PC-3 (cell line): ENCODE data around the gene SGO2. TPM values are rescaled to one million over a fixed set of nuclear protein-coding genes. Genes with fewer than 3 reads are reported as not detected.

Experiments
- ATAC-seq: fragments of 200-7000 bp; cut with Tn5 transposase; 2 replicates; pipeline ENCODE4 v1.9.1; 2020; ENCODE audit warnings: mild to moderate bottlenecking, moderate library complexity
- BruUV-seq: library from RNA; stranded (reverse); fragments of 400-500 nt; replicated peaks from 2 replicates; lab custom pipeline; 2021; lab: Mats Ljungman, UMichigan
- CTCF ChIA-PET: fragments of 300-600 bp; sonication (Branson Sonifier 250); formaldehyde crosslinking; loops from one replicate; lab custom pipeline; 2022; ENCODE audit warnings: antibody characterized with exemption; lab: Charles Lee
- POLR2A ChIA-PET: fragments of 300-600 bp; sonication (Branson Sonifier 250); formaldehyde crosslinking; loops from one replicate; lab custom pipeline; 2022; ENCODE audit warnings: antibody characterized with exemption; ENCODE audit not compliant: unreplicated experiment; lab: Charles Lee
- DNase-seq: peaks from one replicate; pipeline ENCODE4 v3.0.0-alpha.2; 2015
- H2AFZ ChIP-seq: fragments of 300-600 bp; sonication (generic); 2 replicates; pipeline ENCODE4 v1.6.0; 2016; ENCODE audit warnings: antibody characterized with exemption, low read length
- H3F3A ChIP-seq: fragments of 300-600 bp; sonication (generic); one replicate; pipeline ENCODE4 v1.6.0; 2017; ENCODE audit warnings: antibody characterized with exemption, low read length, control low read depth, mild to moderate bottlenecking; ENCODE audit not compliant: unreplicated experiment
- H3K27ac ChIP-seq: fragments of 300-600 bp; sonication (generic); 2 replicates; pipeline ENCODE4 v1.5.1; 2016; ENCODE audit warnings: mild to moderate bottlenecking, low read length
- H3K27me3 ChIP-seq: fragments of 300-600 bp; sonication (generic); 2 replicates; pipeline ENCODE4 v1.6.1; 2016; ENCODE audit warnings: low read length, mixed read lengths
- H3K36me3 ChIP-seq: fragments of 300-600 bp; sonication (generic); 2 replicates; pipeline ENCODE4 v1.6.1; 2016; ENCODE audit warnings: low read depth, mixed run types, low read length, mixed read lengths
- H3K4me1 ChIP-seq: fragments of 300-600 bp; sonication (generic); 2 replicates; pipeline ENCODE4 v1.5.1; 2016; ENCODE audit warnings: low read length; ENCODE audit not compliant: insufficient read depth
- H3K4me2 ChIP-seq: fragments of 300-600 bp; sonication (generic); 2 replicates; pipeline ENCODE4 v1.6.0; 2016; ENCODE audit warnings: low read length
- H3K4me3 ChIP-seq: fragments of 300-600 bp; sonication (generic); 2 replicates; pipeline ENCODE4 v1.5.1; 2016; ENCODE audit warnings: mild to moderate bottlenecking, low read length, mixed read lengths
- H3K79me2 ChIP-seq: fragments of 300-600 bp; sonication (generic); 2 replicates; pipeline ENCODE4 v1.6.1; 2017; ENCODE audit warnings: low read length, mixed read lengths
- H3K9ac ChIP-seq: fragments of 300-600 bp; sonication (generic); 2 replicates; pipeline ENCODE4 v1.6.0; 2016; ENCODE audit warnings: mild to moderate bottlenecking, low read length
- H3K9me2 ChIP-seq: fragments of 300-600 bp; sonication (generic); replicated peaks from 2 replicates; pipeline ENCODE4 v1.6.1; 2016; ENCODE audit warnings: mixed run types, low read length, mixed read lengths
- H3K9me3 ChIP-seq: fragments of 300-600 bp; sonication (generic); 2 replicates; pipeline ENCODE4 v1.6.1; 2016; ENCODE audit warnings: low read length, mixed read lengths
- H4K20me1 ChIP-seq: fragments of 300-600 bp; sonication (generic); 2 replicates; pipeline ENCODE4 v1.6.1; 2016; ENCODE audit warnings: low read length, mixed read lengths
- EZH2 ChIP-seq: fragments of 300-600 bp; sonication (generic); IDR thresholded peaks from one replicate; pipeline ENCODE4 v1.6.1; 2017; ENCODE audit warnings: antibody characterized with exemption, mild to moderate bottlenecking, low read length; ENCODE audit not compliant: unreplicated experiment
- EZH2phosphoT487 ChIP-seq: fragments of 300-600 bp; sonication (generic); IDR thresholded peaks from 2 replicates; pipeline ENCODE4 v1.6.1; 2018; ENCODE audit warnings: mild to moderate bottlenecking, antibody characterized with exemption, low read length, borderline replicate concordance
- intact Hi-C: fragments of 100-400 bp; cut with micrococcal nuclease; formaldehyde crosslinking; loops from 2 replicates; pipeline ENCODE4 v1.9.0; 2023
- total RNA-seq: library from RNA; depleted of rRNA; stranded (reverse); fragments of >200 nt; gene quantifications from 2 replicates; pipeline ENCODE4 v1.2.3, GENCODE V29; 2014
- TF ChIP-seq, protein P1 (sequence below): fragments of 300-600 bp; sonication (generic); conservative IDR thresholded peaks from 2 replicates; pipeline ENCODE4 v1.5.1; 2017; ENCODE audit warnings: antibody characterized with exemption, low read depth, mild to moderate bottlenecking, low read length

Gene SGO2
- total RNA-seq, 1 experiment from 2014 or later: 25.6 TPM

- no peak overlapping the region for H2AFZ ChIP-seq
- H3K4me3 ChIP-seq: no peak overlapping the region
- 0 out of 2 replicates have a peak, but pooled peaks cover under 1% of the 10 kb centered on the region for H3K36me3 ChIP-seq
- H3K27ac ChIP-seq: no peak overlapping the region
- intact Hi-C loops: loop anchor here (2.0 to 10.0 kb wide), 3 partner anchors 40 to 606 kb away; partner anchors contain the start of genes NIF3L1 and PPIL3
- H3F3A ChIP-seq: no peaks in the 10 kb centered on the region
- CTCF ChIA-PET: interaction anchor here (0.6 to 1.0 kb wide), 3 partner anchors 23 to 125 kb away, joined by 3 to 6 read pairs (median 3); no protein-coding TSS in a partner anchor
- no TSS peak for BruUV-seq
- POLR2A ChIA-PET: no interaction called here
- ATAC-seq (peak; percentile 73), DNase-seq (peak; percentile 67)
- no peaks in the 10 kb centered on the region for H3K9me2 ChIP-seq
- no peak overlapping the region for H3K4me2 ChIP-seq
- H3K9me3 ChIP-seq: no peaks in the 10 kb centered on the region
- no peak overlapping the region for H3K9ac ChIP-seq
- H4K20me1 ChIP-seq: no peaks in the 10 kb centered on the region
- TF ChIP-seq, protein P1, sequence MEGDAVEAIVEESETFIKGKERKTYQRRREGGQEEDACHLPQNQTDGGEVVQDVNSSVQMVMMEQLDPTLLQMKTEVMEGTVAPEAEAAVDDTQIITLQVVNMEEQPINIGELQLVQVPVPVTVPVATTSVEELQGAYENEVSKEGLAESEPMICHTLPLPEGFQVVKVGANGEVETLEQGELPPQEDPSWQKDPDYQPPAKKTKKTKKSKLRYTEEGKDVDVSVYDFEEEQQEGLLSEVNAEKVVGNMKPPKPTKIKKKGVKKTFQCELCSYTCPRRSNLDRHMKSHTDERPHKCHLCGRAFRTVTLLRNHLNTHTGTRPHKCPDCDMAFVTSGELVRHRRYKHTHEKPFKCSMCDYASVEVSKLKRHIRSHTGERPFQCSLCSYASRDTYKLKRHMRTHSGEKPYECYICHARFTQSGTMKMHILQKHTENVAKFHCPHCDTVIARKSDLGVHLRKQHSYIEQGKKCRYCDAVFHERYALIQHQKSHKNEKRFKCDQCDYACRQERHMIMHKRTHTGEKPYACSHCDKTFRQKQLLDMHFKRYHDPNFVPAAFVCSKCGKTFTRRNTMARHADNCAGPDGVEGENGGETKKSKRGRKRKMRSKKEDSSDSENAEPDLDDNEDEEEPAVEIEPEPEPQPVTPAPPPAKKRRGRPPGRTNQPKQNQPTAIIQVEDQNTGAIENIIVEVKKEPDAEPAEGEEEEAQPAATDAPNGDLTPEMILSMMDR: peak; percentile 85
- TF ChIP-seq EZH2phosphoT487: no peak
- no peaks in the 10 kb centered on the region for H3K27me3 ChIP-seq
- H3K4me1 ChIP-seq: peaks cover 7% of the 10 kb centered on the region
- H3K79me2 ChIP-seq: no peaks in the 10 kb centered on the region
Measured at GRCh38 chr2:200578778-200579177, 52.8 kb downstream of the SGO2 start.

GRCh38 chr2:200584639-200585038, 58.6 kb downstream of the SGO2 start:
- TF ChIP-seq, protein P1: no peak
- TF ChIP-seq EZH2phosphoT487 (no peak), EZH2 (no peak)
- no peak overlapping the region for H2AFZ ChIP-seq
- CTCF ChIA-PET: no interaction called here
- H4K20me1 ChIP-seq: no peaks in the 10 kb centered on the region
- no peak for DNase-seq
- no peaks in the 10 kb centered on the region for H3F3A ChIP-seq
- no peaks in the 10 kb centered on the region for H3K36me3 ChIP-seq
- no peak overlapping the region for H3K4me3 ChIP-seq
- no peak overlapping the region for H3K9ac ChIP-seq
- no peaks in the 10 kb centered on the region for H3K79me2 ChIP-seq
- peaks cover 14% of the 10 kb centered on the region for H3K4me1 ChIP-seq
- no peak for ATAC-seq
- H3K4me2 ChIP-seq: no peak overlapping the region
- intact Hi-C loops: no loop called here
- H3K9me3 ChIP-seq: no peaks in the 10 kb centered on the region
- no peaks in the 10 kb centered on the region for H3K27me3 ChIP-seq
- no TSS peak for BruUV-seq
- H3K9me2 ChIP-seq: no peaks in the 10 kb centered on the region
- H3K27ac ChIP-seq: no peak overlapping the region
- POLR2A ChIA-PET: no interaction called here

DNA sequence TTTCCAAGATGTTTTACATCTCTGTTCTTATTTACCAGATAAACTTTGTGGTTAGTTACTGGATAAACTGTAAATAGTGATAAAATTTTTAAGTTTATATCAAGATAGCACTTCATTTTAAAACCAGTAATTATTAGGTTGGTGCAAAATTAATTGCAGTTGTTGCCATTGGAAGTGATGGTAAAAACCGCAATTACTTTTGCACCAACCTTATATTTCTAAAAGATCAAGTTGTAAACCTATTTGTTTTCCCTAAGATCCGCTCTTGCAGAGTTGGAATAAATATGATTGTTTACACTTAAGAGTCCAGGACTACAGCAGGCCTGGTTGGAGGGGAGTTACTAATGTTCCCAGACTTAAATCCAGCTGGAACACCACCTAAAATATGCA, 59.3 kb downstream of the SGO2 start:
- no peaks in the 10 kb centered on the region for H3F3A ChIP-seq
- H3K79me2 ChIP-seq: no peaks in the 10 kb centered on the region
- H3K9me3 ChIP-seq: no peaks in the 10 kb centered on the region
- no peak for DNase-seq
- no peaks in the 10 kb centered on the region for H3K27me3 ChIP-seq
- TF ChIP-seq, protein P1: no peak
- no peak for TF ChIP-seq EZH2
- no peak for TF ChIP-seq EZH2phosphoT487
- no peaks in the 10 kb centered on the region for H3K36me3 ChIP-seq
- ChIA-PET POLR2A (no interaction called here), CTCF (no interaction called here)
- intact Hi-C loops: no loop called here
- H2AFZ ChIP-seq: no peak overlapping the region
- H3K9me2 ChIP-seq: no peaks in the 10 kb centered on the region
- ATAC-seq: no peak
- BruUV-seq: no TSS peak
- peaks cover 21% of the 10 kb centered on the region for H3K4me1 ChIP-seq
- no peaks in the 10 kb centered on the region for H4K20me1 ChIP-seq
- H3K27ac ChIP-seq: no peak overlapping the region
- no peak overlapping the region for H3K4me2 ChIP-seq
- H3K9ac ChIP-seq: no peak overlapping the region
- H3K4me3 ChIP-seq: no peak overlapping the region
